Measurements from ENCODE around the gene FNDC11.

DNA sequence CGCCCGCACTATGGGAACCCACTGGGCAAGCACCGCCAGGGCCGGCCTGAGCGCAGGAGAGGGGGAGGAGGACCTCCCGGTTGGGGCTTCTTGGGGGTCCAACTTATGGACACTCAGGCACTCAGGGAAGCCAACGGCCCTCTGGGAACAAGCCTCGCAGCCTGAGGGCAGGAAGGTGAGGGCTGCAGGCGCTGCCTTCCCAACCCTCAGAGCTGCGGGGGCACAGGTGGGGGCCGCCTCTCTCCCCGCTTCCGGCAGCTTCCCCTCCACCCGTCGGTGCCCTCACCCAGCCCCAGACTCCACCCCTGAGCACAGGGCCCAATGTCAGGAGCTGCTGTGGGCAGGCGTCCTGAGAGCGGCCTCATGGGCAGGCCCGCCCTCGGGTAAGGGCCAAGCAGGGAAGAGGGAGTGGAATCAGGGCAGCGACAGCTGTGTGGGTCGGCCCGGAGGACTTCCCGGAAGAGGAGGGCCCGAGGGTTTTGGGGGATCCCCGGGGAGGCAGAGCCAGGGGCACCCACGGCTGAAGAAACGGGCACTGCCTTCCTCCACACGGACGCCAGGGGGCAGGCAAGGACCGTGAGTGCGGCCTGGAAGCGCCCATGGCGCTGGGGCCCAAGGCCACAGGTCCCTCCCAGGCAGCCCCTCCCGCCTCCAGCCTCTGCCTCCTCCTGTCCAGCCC, 16.3 kb upstream of the FNDC11 start:
- TF ChIP-seq, protein P1, sequence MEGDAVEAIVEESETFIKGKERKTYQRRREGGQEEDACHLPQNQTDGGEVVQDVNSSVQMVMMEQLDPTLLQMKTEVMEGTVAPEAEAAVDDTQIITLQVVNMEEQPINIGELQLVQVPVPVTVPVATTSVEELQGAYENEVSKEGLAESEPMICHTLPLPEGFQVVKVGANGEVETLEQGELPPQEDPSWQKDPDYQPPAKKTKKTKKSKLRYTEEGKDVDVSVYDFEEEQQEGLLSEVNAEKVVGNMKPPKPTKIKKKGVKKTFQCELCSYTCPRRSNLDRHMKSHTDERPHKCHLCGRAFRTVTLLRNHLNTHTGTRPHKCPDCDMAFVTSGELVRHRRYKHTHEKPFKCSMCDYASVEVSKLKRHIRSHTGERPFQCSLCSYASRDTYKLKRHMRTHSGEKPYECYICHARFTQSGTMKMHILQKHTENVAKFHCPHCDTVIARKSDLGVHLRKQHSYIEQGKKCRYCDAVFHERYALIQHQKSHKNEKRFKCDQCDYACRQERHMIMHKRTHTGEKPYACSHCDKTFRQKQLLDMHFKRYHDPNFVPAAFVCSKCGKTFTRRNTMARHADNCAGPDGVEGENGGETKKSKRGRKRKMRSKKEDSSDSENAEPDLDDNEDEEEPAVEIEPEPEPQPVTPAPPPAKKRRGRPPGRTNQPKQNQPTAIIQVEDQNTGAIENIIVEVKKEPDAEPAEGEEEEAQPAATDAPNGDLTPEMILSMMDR (IDR thresholded peaks at IDR 0.05; ENCODE audit: extremely low read depth in 1 of 2, insufficient read depth in 1 of 2, low read depth in 1 of 2, low read length in 2 of 2) = peak; percentile 86 to 98
- TF ChIP-seq, protein P2, sequence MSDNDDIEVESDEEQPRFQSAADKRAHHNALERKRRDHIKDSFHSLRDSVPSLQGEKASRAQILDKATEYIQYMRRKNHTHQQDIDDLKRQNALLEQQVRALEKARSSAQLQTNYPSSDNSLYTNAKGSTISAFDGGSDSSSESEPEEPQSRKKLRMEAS (IDR thresholded peaks at IDR 0.05; ENCODE audit: insufficient read depth, insufficient read length) = no peak
- no peak for TF ChIP-seq JUN (IDR thresholded peaks at IDR 0.05; ENCODE audit: borderline replicate concordance, insufficient read depth, insufficient read length, low read depth)
- TF ChIP-seq POLR2AphosphoS5 (IDR thresholded peaks at IDR 0.05; ENCODE audit: insufficient read depth, low read depth, low read length) = peak; percentile 52
- TF ChIP-seq FOS (IDR thresholded peaks at IDR 0.05; ENCODE audit: borderline replicate concordance, insufficient read depth, low read length) = no peak
- TF ChIP-seq POLR2A (IDR thresholded peaks at IDR 0.05; ENCODE audit: low read depth, low read length) = peak; percentile 41

Measured in endothelial cell of umbilical vein (primary cell).